ENCODE data around the gene CST6.

GRCh38 chr11:66006891-66007176 lies 5.0 kb upstream of the CST6 start:
- TF ChIP-seq CTCF (IDR thresholded peaks at IDR 0.05; ENCODE audit: low read length) = no peak
- no peak for TF ChIP-seq EZH2 (IDR thresholded peaks at IDR 0.05; ENCODE audit: borderline replicate concordance, low read length)

Data from OCI-LY1 (cell line).